OCI-LY1 (cell line): ENCODE measurements around the gene TRPM3.

Experiments used
- CTCF ChIP-seq: fragments of 200-600 bp; sonication (generic), shearing (Covaris generic); IDR thresholded peaks from 2 replicates; pipeline ENCODE4 v1.5.1; 2017; ENCODE audit warnings: mild to moderate bottlenecking, antibody characterized with exemption, low read length, moderate library complexity, mixed read lengths
- EZH2 ChIP-seq: fragments of 200-600 bp; sonication (generic), shearing (Covaris generic); IDR thresholded peaks from 2 replicates; pipeline ENCODE4 v1.8.0; 2017; ENCODE audit warnings: borderline replicate concordance, mixed run types, mild to moderate bottlenecking, antibody characterized with exemption, low read length, moderate library complexity, mixed read lengths

DNA sequence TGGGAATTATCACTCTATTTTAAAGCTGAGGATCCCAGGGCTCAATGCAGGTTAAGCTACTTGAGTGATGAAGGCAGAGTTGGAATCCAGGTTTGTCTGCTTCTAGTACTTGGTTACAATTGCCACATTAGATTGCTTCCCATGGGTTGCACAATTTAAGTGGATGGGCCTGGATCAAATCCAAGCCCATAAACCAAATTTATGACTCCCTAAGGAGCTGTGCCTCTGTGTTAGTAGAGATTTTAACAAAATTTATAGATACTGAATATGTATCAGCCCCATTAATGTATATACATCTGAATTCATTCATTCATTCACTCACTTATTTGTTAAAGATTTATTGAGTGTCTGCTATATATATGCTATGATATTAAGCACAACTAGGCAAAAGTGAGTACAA lies 374.7 kb downstream of the TRPM3 start:
- TF ChIP-seq CTCF = no peak
- no peak for TF ChIP-seq EZH2
